Activated naive CD4-positive, alpha-beta T cell treated with Interleukin-2 at 50 U/mL for 16 hours (primary cell): ENCODE data around the gene SLIT3.

Experiments
- DNase-seq: peaks from one replicate; pipeline ENCODE4 v3.0.0-alpha.2; 2020

Gene SLIT3

GRCh38 chr5:169298193-169298592 is 2.7 kb downstream of the SLIT3 start:
- DNase-seq = no peak

GRCh38 chr5:169296419-169297143 is 4.4 kb downstream of the SLIT3 start:
- DNase-seq = no peak

GRCh38 chr5:169295306-169295705 is 5.6 kb downstream of the SLIT3 start:
- DNase-seq = no peak

- no peak for DNase-seq
These were observed 6.3 kb downstream of the SLIT3 start for GRCh38 chr5:169294621-169295020.

GRCh38 chr5:169291877-169292276 is 9.1 kb downstream of the SLIT3 start:
- DNase-seq = no peak

- no peak for DNase-seq
These were observed 10.0 kb downstream of the SLIT3 start for GRCh38 chr5:169290895-169291294.

- no peak for DNase-seq
These were observed 11.4 kb downstream of the SLIT3 start for GRCh38 chr5:169289520-169289919.

GRCh38 chr5:169288066-169288930 is 12.6 kb downstream of the SLIT3 start:
- DNase-seq = no peak

- DNase-seq = no peak
These were observed 13.4 kb downstream of the SLIT3 start for GRCh38 chr5:169287529-169287928.

- no peak for DNase-seq
These were observed 14.2 kb downstream of the SLIT3 start for GRCh38 chr5:169286572-169287300.

GRCh38 chr5:169283887-169284286 is 17.1 kb downstream of the SLIT3 start:
- DNase-seq = no peak

- DNase-seq = no peak
These were observed 19.3 kb downstream of the SLIT3 start for GRCh38 chr5:169281625-169282024.

- DNase-seq = no peak
These were observed 20.2 kb downstream of the SLIT3 start for GRCh38 chr5:169280696-169281095.

- no peak for DNase-seq
These were observed 20.7 kb downstream of the SLIT3 start for GRCh38 chr5:169280286-169280685.

- no peak for DNase-seq
These were observed 21.8 kb downstream of the SLIT3 start for GRCh38 chr5:169279125-169279524.

- no peak for DNase-seq
These were observed 27.1 kb downstream of the SLIT3 start for GRCh38 chr5:169273881-169274280.

- DNase-seq = no peak
These were observed 27.5 kb downstream of the SLIT3 start for GRCh38 chr5:169273451-169273850.

GRCh38 chr5:169272731-169273427 is 28.1 kb downstream of the SLIT3 start:
- no peak for DNase-seq

GRCh38 chr5:169272111-169272510 is 28.8 kb downstream of the SLIT3 start:
- no peak for DNase-seq

- no peak for DNase-seq
These were observed 30.1 kb downstream of the SLIT3 start for GRCh38 chr5:169270827-169271226.

- DNase-seq = no peak
These were observed 32.9 kb downstream of the SLIT3 start for GRCh38 chr5:169268019-169268418.

- no peak for DNase-seq
These were observed 35.1 kb downstream of the SLIT3 start for GRCh38 chr5:169265888-169266287.

- DNase-seq = no peak
These were observed 37.3 kb downstream of the SLIT3 start for GRCh38 chr5:169263591-169263990.
